ENCODE results near the gene STK11. TPM values are rescaled to one million over a fixed set of nuclear protein-coding genes. Genes with fewer than 3 reads are reported as not detected.

Gene STK11
- total RNA-seq, 1 donor from 2014 or later, result 71.8 TPM

DNA sequence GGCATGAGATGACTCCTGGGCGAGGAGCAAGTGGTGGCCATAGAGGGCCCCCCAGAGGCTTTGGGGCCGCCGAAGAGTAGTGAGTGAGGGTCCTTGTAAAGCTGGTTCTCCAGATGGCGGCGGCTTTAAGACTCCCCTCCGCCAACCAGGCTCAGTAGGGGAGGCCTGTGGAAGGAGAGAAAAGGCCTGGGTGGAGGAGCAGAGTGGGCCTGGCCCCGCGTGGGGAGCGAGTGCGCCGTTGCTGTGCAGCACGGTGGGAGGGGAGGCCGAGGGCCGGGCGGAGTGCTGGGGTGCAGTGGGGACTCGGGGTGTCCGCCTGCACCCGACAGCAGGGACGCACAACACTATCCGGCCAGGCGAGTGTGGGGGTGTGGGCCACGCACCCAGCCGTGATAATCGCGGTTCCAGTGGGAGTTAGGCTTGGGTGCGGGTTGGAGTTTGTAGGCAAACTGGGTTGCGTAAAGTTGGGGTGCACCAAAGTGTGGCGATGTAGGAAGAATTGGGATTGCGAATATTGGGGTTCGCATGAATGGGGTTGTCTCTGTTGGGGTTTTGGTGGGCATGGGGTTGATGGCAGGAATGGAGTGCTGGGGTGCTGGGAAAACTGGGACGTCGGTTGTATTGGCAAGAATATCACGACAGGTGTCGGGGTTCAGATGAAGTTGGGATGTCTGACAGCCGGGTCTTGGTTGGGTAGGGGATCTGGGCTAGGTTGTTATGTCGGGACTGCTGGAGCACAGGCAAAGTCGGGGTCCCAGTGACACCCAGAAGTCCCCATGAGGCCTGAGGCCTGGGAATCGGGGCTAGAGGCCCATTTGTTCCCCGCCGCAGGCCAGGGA is 62.9 kb downstream of the STK11 start:
- Mint-ChIP-seq H3K9me3 (no peaks in the 10 kb centered on the region), H3K4me3 (peak overlapping the region; percentile 63), H3K27me3 (ENCODE audit: low read depth) (peaks cover 4% of the 10 kb centered on the region), H3K36me3 (peaks cover 14% of the 10 kb centered on the region), H3K27ac (peak overlapping the region; percentile 59), H3K4me1 (peaks cover 63% of the 10 kb centered on the region)
- no peak for DNase-seq (ENCODE audit: low spot score in 2 of 2, unreplicated experiment in 2 of 2)
- TF ChIP-seq, protein P1, sequence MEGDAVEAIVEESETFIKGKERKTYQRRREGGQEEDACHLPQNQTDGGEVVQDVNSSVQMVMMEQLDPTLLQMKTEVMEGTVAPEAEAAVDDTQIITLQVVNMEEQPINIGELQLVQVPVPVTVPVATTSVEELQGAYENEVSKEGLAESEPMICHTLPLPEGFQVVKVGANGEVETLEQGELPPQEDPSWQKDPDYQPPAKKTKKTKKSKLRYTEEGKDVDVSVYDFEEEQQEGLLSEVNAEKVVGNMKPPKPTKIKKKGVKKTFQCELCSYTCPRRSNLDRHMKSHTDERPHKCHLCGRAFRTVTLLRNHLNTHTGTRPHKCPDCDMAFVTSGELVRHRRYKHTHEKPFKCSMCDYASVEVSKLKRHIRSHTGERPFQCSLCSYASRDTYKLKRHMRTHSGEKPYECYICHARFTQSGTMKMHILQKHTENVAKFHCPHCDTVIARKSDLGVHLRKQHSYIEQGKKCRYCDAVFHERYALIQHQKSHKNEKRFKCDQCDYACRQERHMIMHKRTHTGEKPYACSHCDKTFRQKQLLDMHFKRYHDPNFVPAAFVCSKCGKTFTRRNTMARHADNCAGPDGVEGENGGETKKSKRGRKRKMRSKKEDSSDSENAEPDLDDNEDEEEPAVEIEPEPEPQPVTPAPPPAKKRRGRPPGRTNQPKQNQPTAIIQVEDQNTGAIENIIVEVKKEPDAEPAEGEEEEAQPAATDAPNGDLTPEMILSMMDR (IDR thresholded peaks at IDR 0.05; ENCODE audit: unreplicated experiment), result no peak

DNA sequence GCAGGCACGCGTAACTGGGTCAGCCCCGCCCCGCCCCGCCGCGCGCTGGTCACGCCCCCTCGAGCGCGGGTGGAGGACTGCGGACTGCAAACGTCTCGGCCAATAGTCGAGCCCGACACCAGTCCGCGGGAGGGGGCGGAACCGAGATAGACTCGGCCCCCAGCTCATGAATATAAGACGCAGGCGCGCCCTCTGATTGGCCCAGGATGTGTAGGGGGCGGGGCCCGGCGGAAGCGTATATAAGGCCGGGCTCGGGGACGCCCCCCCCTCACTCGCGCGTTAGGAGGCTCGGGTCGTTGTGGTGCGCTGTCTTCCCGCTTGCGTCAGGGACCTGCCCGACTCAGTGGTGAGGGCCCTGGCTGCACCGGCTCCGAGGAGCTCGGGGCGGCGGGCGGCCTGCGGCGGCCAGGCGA is 63.5 kb downstream of the STK11 start, which contains the start of gene CIRBP:
CIRBP (plus strand) TSS at position 268 of the 413 bp plus-strand sequence. CDS start 1,602 bp downstream, outside the sequence.
- Mint-ChIP-seq H3K27ac (peak within 1 kb of the TSS; percentile 95), H3K4me1 (peaks cover 68% of the 10 kb centered on the region), H3K27me3 (ENCODE audit: low read depth) (peaks cover 4% of the 10 kb centered on the region), H3K9me3 (no peaks in the 10 kb centered on the region), H3K4me3 (peak within 1 kb of the TSS; percentile 81), H3K36me3 (peaks cover 20% of the 10 kb centered on the region)
- TF ChIP-seq, protein P1 (IDR thresholded peaks at IDR 0.05; ENCODE audit: unreplicated experiment), result no peak
- DNase-seq (ENCODE audit: low spot score in 2 of 2, unreplicated experiment in 2 of 2), result peak; percentile 98

DNA sequence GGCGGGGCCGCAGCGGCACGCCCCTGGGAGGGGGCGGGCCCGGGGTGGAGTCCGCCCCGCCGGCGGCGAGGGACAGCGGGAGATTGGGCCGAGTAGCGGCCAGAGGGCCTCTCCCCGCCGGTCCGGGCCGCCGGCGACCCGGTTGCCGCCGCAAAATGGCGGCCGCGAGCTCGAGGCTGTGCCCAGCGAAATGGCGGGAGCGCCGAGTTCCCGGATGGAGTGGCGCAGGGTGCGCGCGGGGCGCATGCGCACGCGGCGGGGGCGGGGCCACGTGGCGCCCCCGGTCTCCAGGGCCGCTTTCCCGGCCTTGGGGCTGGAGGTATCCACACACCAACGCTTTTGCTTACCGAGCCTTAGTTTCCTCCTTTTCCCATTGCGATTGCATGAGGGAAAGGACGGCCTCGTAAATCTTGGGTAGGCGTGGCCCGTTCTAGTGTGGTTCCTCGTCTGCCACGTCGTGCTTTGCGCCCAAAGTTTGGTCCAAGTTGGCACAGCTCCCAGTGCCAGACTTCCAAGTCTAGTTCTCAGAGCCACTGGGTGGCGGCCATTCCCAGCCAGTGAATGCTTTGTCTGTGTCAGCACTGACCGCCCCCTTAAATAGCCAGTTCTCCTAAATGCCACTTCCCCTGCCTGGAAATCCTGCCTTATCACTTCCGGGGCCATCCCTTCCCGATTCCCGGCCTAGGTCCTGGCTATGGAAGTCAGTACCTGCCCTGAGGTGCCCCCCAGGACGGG is 64.1 kb downstream of the STK11 start:
- peak overlapping the region; percentile 81 for H3K4me3 Mint-ChIP-seq
- peaks cover 4% of the 10 kb centered on the region for H3K27me3 Mint-ChIP-seq (ENCODE audit: low read depth)
- H3K27ac Mint-ChIP-seq, result peak overlapping the region; percentile 95
- TF ChIP-seq, protein P1 (IDR thresholded peaks at IDR 0.05; ENCODE audit: unreplicated experiment), result no peak
- DNase-seq (ENCODE audit: low spot score in 2 of 2, unreplicated experiment in 2 of 2), result peak; percentile 81 to 87
- peaks cover 70% of the 10 kb centered on the region for H3K4me1 Mint-ChIP-seq
- H3K9me3 Mint-ChIP-seq, result no peaks in the 10 kb centered on the region
- peaks cover 20% of the 10 kb centered on the region for H3K36me3 Mint-ChIP-seq

DNA sequence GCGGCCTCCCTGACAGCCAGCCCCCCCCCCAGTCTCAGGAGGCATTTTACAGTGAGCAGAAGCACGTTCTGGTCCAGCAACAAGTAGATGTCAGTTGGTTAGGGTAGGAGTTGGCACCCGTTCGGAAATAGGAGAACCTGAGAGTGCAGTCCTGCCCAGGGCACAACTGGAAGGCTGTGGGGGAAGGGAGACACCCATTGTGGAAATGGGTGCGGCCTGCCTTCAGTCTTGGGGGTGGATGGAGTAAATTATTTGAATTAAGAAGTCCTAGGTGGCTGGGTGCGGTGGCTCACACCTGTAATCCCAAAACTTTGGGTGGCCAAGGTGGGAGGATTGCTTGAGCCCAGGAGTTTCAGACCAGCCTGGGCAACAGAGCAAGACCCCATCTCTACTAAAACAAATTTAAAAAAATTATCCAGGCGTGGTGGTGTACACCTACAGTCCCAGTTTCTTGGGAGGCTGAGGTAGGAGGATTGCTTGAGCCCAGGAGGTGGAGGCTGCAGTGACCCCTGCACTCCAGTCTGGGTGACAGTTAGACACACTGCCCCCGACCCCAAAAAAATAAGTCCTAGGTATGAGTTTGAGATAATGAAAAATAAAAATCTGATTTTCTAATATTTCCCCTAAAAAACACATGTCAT is 64.8 kb downstream of the STK11 start:
- H3K4me1 Mint-ChIP-seq, result peaks cover 67% of the 10 kb centered on the region
- H3K4me3 Mint-ChIP-seq, result peak overlapping the region; percentile 81
- peaks cover 4% of the 10 kb centered on the region for H3K27me3 Mint-ChIP-seq (ENCODE audit: low read depth)
- H3K9me3 Mint-ChIP-seq, result no peaks in the 10 kb centered on the region
- H3K27ac Mint-ChIP-seq, result peak overlapping the region; percentile 95
- peaks cover 20% of the 10 kb centered on the region for H3K36me3 Mint-ChIP-seq
- TF ChIP-seq, protein P1 (IDR thresholded peaks at IDR 0.05; ENCODE audit: unreplicated experiment), result no peak
- DNase-seq (ENCODE audit: low spot score in 2 of 2, unreplicated experiment in 2 of 2), result no peak

DNA sequence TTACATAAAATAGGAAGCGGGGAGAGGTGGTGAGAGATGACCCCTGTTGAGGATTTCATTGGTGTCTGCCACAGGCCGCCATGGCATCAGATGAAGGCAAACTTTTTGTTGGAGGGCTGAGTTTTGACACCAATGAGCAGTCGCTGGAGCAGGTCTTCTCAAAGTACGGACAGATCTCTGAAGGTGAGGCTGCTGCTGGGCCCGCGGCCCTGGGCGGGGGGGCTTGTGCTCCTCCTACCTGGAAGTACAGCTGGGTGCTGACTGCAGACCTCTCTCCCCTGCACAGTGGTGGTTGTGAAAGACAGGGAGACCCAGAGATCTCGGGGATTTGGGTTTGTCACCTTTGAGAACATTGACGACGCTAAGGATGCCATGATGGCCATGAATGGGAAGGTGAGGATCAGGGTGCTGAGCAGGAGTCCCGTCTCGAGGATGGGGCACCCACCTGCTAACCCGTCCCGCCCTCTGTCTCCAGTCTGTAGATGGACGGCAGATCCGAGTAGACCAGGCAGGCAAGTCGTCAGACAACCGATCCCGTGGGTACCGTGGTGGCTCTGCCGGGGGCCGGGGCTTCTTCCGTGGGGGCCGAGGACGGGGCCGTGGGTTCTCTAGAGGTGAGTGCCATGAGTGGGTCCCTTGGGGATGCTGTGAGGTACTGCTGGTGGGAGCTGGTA is 65.4 kb downstream of the STK11 start:
- TF ChIP-seq, protein P1 (IDR thresholded peaks at IDR 0.05; ENCODE audit: unreplicated experiment), result no peak
- peaks cover 20% of the 10 kb centered on the region for H3K36me3 Mint-ChIP-seq
- no peaks in the 10 kb centered on the region for H3K9me3 Mint-ChIP-seq
- peak overlapping the region; percentile 81 for H3K4me3 Mint-ChIP-seq
- H3K4me1 Mint-ChIP-seq, result peaks cover 62% of the 10 kb centered on the region
- H3K27me3 Mint-ChIP-seq (ENCODE audit: low read depth), result peaks cover 4% of the 10 kb centered on the region
- peak overlapping the region; percentile 95 for H3K27ac Mint-ChIP-seq
- DNase-seq (ENCODE audit: low spot score in 2 of 2, unreplicated experiment in 2 of 2), result no peak
